Hepatocyte (in vitro differentiated cells): ENCODE data around the gene PKNOX2. TPM values are rescaled to one million over a fixed set of nuclear protein-coding genes. Genes with fewer than 3 reads are reported as not detected.

Source experiments
- DNase-seq: peaks from one replicate; pipeline ENCODE4 v3.0.0-alpha.2; 2016; ENCODE audit warnings: low spot score
- H2AFZ ChIP-seq: fragments of 200-600 bp; sonication (generic); 2 replicates; pipeline ENCODE4 v1.6.0; 2016; ENCODE audit warnings: antibody characterized with exemption, mild to moderate bottlenecking
- H3K27ac ChIP-seq: fragments of 200-600 bp; sonication (generic); 2 replicates; pipeline ENCODE4 v1.5.1; 2016; ENCODE audit warnings: mild to moderate bottlenecking
- H3K27me3 ChIP-seq: fragments of 200-600 bp; sonication (generic); 2 replicates; pipeline ENCODE4 v1.6.1; 2016
- H3K36me3 ChIP-seq: fragments of 200-600 bp; sonication (generic); replicated peaks from 2 replicates; pipeline ENCODE4 v1.5.1; 2016; ENCODE audit warnings: low read depth; ENCODE audit not compliant: insufficient read depth
- H3K4me1 ChIP-seq: fragments of 200-600 bp; sonication (generic); 2 replicates; pipeline ENCODE4 v1.5.1; 2016; ENCODE audit warnings: mild to moderate bottlenecking, moderate library complexity; ENCODE audit not compliant: insufficient read depth
- H3K4me2 ChIP-seq: fragments of 200-600 bp; sonication (generic); 2 replicates; pipeline ENCODE4 v1.6.0; 2016
- H3K4me3 ChIP-seq: fragments of 200-600 bp; sonication (generic); 2 replicates; pipeline ENCODE4 v1.5.1; 2016; ENCODE audit warnings: mild to moderate bottlenecking
- H3K79me2 ChIP-seq: fragments of 200-600 bp; sonication (generic); 2 replicates; pipeline ENCODE4 v1.6.0; 2017; ENCODE audit warnings: mild to moderate bottlenecking
- H3K9me2 ChIP-seq: fragments of 200-600 bp; sonication (generic); replicated peaks from 2 replicates; pipeline ENCODE4 v1.6.0; 2017; ENCODE audit warnings: mild to moderate bottlenecking; ENCODE audit not compliant: insufficient read depth
- H3K9me3 ChIP-seq: fragments of 200-600 bp; sonication (generic); 2 replicates; pipeline ENCODE4 v1.5.1; 2016; ENCODE audit warnings: low read depth, mild to moderate bottlenecking
- H4K20me1 ChIP-seq: fragments of 200-600 bp; sonication (generic); 2 replicates; pipeline ENCODE4 v1.6.0; 2016; ENCODE audit warnings: mild to moderate bottlenecking; ENCODE audit not compliant: insufficient read depth, poor library complexity, severe bottlenecking
- EZH2 ChIP-seq: fragments of 200-600 bp; sonication (generic); IDR thresholded peaks from 2 replicates; pipeline ENCODE4 v1.6.1; 2016; ENCODE audit warnings: antibody characterized with exemption, mild to moderate bottlenecking, borderline replicate concordance
- EZH2phosphoT487 ChIP-seq: fragments of 200-600 bp; sonication (generic); IDR thresholded peaks from one replicate; pipeline ENCODE4 v1.6.1; 2018; ENCODE audit warnings: antibody characterized with exemption, mild to moderate bottlenecking, low read depth, moderate library complexity; ENCODE audit not compliant: unreplicated experiment, severe bottlenecking
- WGBS: methylation state at CpG from one replicate; pipeline ENCODE4 v1.1.6; 2016; ENCODE audit warnings: low lambda C conversion rate; ENCODE audit errors: missing lambda C conversion rate; 5-methylcytosine and 5-hydroxymethylcytosine counted together
- polyA plus RNA-seq: library from polyadenylated mRNA; unstranded; fragments of >200 nt; fragmentation: Nextera tagmentation; extraction: Ambion mirVana; gene quantifications from 2 replicates; pipeline ENCODE4 v1.2.1, GENCODE V29; 2016
- total RNA-seq: library from RNA; depleted of rRNA; stranded (reverse); fragments of >200 nt; gene quantifications from 2 replicates; pipeline ENCODE4 v1.2.3, GENCODE V29; 2014
- TF ChIP-seq, protein P1 (sequence below): fragments of 200-600 bp; sonication (generic); IDR thresholded peaks from 2 replicates; pipeline ENCODE4 v1.5.1; 2016; ENCODE audit warnings: antibody characterized with exemption, mild to moderate bottlenecking; ENCODE audit not compliant: poor library complexity

PKNOX2 gene
- total and polyA plus RNA-seq, 2 experiments from 2014 or later = 3.0 to 3.1 TPM

GRCh38 chr11:125138966-125139365 is 25.6 kb upstream of the PKNOX2 start:
- WGBS = 88% methylated on average over 8 of the region's 8 CpGs
- Histone ChIP-seq H3K4me2 (no peak overlapping the region), H3K9me3 (no peaks in the 10 kb centered on the region), H3K36me3 (no peaks in the 10 kb centered on the region), H3K9me2 (no peaks in the 10 kb centered on the region), H3K79me2 (no peaks in the 10 kb centered on the region), H2AFZ (no peak overlapping the region), H4K20me1 (no peaks in the 10 kb centered on the region), H3K27me3 (no peaks in the 10 kb centered on the region), H3K4me3 (no peak overlapping the region), H3K27ac (no peak overlapping the region), H3K4me1 (peaks cover 14% of the 10 kb centered on the region)
- no peak for TF ChIP-seq EZH2phosphoT487
- TF ChIP-seq, protein P1, sequence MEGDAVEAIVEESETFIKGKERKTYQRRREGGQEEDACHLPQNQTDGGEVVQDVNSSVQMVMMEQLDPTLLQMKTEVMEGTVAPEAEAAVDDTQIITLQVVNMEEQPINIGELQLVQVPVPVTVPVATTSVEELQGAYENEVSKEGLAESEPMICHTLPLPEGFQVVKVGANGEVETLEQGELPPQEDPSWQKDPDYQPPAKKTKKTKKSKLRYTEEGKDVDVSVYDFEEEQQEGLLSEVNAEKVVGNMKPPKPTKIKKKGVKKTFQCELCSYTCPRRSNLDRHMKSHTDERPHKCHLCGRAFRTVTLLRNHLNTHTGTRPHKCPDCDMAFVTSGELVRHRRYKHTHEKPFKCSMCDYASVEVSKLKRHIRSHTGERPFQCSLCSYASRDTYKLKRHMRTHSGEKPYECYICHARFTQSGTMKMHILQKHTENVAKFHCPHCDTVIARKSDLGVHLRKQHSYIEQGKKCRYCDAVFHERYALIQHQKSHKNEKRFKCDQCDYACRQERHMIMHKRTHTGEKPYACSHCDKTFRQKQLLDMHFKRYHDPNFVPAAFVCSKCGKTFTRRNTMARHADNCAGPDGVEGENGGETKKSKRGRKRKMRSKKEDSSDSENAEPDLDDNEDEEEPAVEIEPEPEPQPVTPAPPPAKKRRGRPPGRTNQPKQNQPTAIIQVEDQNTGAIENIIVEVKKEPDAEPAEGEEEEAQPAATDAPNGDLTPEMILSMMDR = no peak
- no peak for TF ChIP-seq EZH2
- DNase-seq = no peak

DNA sequence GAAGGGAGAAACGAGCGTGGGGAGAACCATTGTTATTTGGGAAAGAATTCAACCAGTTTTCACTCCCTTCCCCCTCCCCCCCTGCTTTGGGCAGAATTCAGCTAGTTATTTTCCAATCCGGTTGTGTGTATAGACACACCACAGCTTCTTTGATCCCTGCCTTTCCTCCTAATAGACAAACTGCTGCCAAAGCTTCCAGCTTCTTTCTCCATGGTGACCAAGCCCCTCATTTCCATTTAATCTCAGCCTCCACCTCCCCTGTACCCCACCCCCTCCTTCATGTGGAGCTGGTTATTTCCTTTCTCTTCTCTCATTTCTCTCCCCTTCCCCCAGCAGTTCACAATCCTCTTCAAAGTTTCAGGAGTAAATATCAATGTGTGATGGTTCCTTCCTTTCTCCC is 24.8 kb upstream of the PKNOX2 start:
- Histone ChIP-seq H3K9me2 (no peaks in the 10 kb centered on the region), H3K27me3 (no peaks in the 10 kb centered on the region), H3K27ac (no peak overlapping the region), H3K79me2 (no peaks in the 10 kb centered on the region), H4K20me1 (no peaks in the 10 kb centered on the region), H3K4me1 (peaks cover 14% of the 10 kb centered on the region), H3K4me3 (no peak overlapping the region), H3K4me2 (no peak overlapping the region), H2AFZ (peak overlapping the region; percentile 40), H3K9me3 (no peaks in the 10 kb centered on the region), H3K36me3 (no peaks in the 10 kb centered on the region)
- WGBS = 50% methylated on average over 3 of the region's 3 CpGs
- DNase-seq = no peak
- TF ChIP-seq EZH2 (no peak), EZH2phosphoT487 (no peak)

GRCh38 chr11:125140233-125140632 is 24.3 kb upstream of the PKNOX2 start:
- Histone ChIP-seq H3K4me1 (peaks cover 14% of the 10 kb centered on the region), H3K36me3 (no peaks in the 10 kb centered on the region), H3K27ac (no peak overlapping the region), H3K9me2 (no peaks in the 10 kb centered on the region), H3K4me2 (peak overlapping the region; percentile 27), H2AFZ (peak overlapping the region; percentile 40), H3K27me3 (no peaks in the 10 kb centered on the region), H3K4me3 (no peak overlapping the region), H3K79me2 (no peaks in the 10 kb centered on the region), H4K20me1 (no peaks in the 10 kb centered on the region), H3K9me3 (no peaks in the 10 kb centered on the region)
- peak; percentile 22 for DNase-seq
- TF ChIP-seq EZH2phosphoT487 = no peak
- TF ChIP-seq, protein P1 = no peak
- no peak for TF ChIP-seq EZH2
- 24% methylated on average over 8 of the region's 8 CpGs for WGBS

GRCh38 chr11:125141178-125141577 is 23.4 kb upstream of the PKNOX2 start:
- Histone ChIP-seq H2AFZ (no peak overlapping the region), H3K79me2 (no peaks in the 10 kb centered on the region), H3K9me3 (no peaks in the 10 kb centered on the region), H4K20me1 (no peaks in the 10 kb centered on the region), H3K9me2 (no peaks in the 10 kb centered on the region), H3K27me3 (no peaks in the 10 kb centered on the region), H3K27ac (no peak overlapping the region), H3K36me3 (no peaks in the 10 kb centered on the region), H3K4me3 (no peak overlapping the region), H3K4me1 (peaks cover 14% of the 10 kb centered on the region), H3K4me2 (peak overlapping the region; percentile 27)
- WGBS = 54% methylated on average over 12 of the region's 12 CpGs
- DNase-seq = no peak
- TF ChIP-seq EZH2phosphoT487 = no peak
- TF ChIP-seq, protein P1 = no peak
